ENCODE results near the gene EIF2D.

EIF2D gene

GRCh38 chr1:206551296-206551985 is 60.8 kb downstream of the EIF2D start:
- no peak overlapping the region for H3K4me3 ChIP-seq (replicated peaks; ENCODE audit: low read depth, low read length)
- TF ChIP-seq CTCF (IDR thresholded peaks at IDR 0.05; ENCODE audit: low read length, missing control alignments): no peak
- no peak for DNase-seq (ENCODE audit: low read depth)

GRCh38 chr1:206550446-206550845 is 61.8 kb downstream of the EIF2D start:
- TF ChIP-seq CTCF (IDR thresholded peaks at IDR 0.05; ENCODE audit: low read length, missing control alignments): no peak
- DNase-seq (ENCODE audit: low read depth): peak; percentile 16
- H3K4me3 ChIP-seq (replicated peaks; ENCODE audit: low read depth, low read length): no peak overlapping the region

GRCh38 chr1:206547104-206547503 is 65.2 kb downstream of the EIF2D start:
- no peak overlapping the region for H3K4me3 ChIP-seq (replicated peaks; ENCODE audit: low read depth, low read length)
- TF ChIP-seq CTCF (IDR thresholded peaks at IDR 0.05; ENCODE audit: low read length, missing control alignments): no peak
- DNase-seq (ENCODE audit: low read depth): no peak

GRCh38 chr1:206545351-206545750 is 66.9 kb downstream of the EIF2D start:
- no peak overlapping the region for H3K4me3 ChIP-seq (replicated peaks; ENCODE audit: low read depth, low read length)
- DNase-seq (ENCODE audit: low read depth): no peak
- TF ChIP-seq CTCF (IDR thresholded peaks at IDR 0.05; ENCODE audit: low read length, missing control alignments): no peak

GRCh38 chr1:206544562-206545257 is 67.6 kb downstream of the EIF2D start:
- DNase-seq (ENCODE audit: low read depth): peak; percentile 53
- TF ChIP-seq CTCF (IDR thresholded peaks at IDR 0.05; ENCODE audit: low read length, missing control alignments): peak; percentile 86
- no peak overlapping the region for H3K4me3 ChIP-seq (replicated peaks; ENCODE audit: low read depth, low read length)
